Panc1 (cell line): ENCODE data around the gene OTOA.
"Not testable (repeated sequence)": the region's sequence is repeated elsewhere in the genome, so short reads cannot be mapped to it uniquely, and the experiment has no call there.

Experiments
- CTCF ChIP-seq: fragments of 450-650 bp; IDR thresholded peaks from 2 replicates; pipeline ENCODE4 v1.5.1; 2017; ENCODE audit warnings: mild to moderate bottlenecking
- REST ChIP-seq, 2 experiments: IDR thresholded peaks; 2 replicates each; pipeline ENCODE4 v1.6.1; 2011 to 2012; ENCODE audit warnings: low read depth in 2 of 2, control low read depth in 1 of 2, low read length in 1 of 2, mild to moderate bottlenecking in 1 of 2, moderate library complexity in 1 of 2; ENCODE audit not compliant: insufficient read depth in 1 of 2

- not testable (repeated sequence) for TF ChIP-seq CTCF; REST (IDR thresholded peaks at IDR 0.05; ENCODE audit: insufficient read depth in 1 of 2, low read depth in 2 of 2, low read length in 1 of 2)
Observed at GRCh38 chr16:21757080-21757671, 93.4 kb downstream of the OTOA start.
